ENCODE results near the gene ANXA6. TPM values are rescaled to one million over a fixed set of nuclear protein-coding genes. Genes with fewer than 3 reads are reported as not detected.

ANXA6 gene
- total RNA-seq, 1 donor = 353 TPM

- no peaks in the 10 kb centered on the region for H3K4me1 ChIP-seq (ENCODE audit: insufficient read depth, low read length)
- peaks cover 35% of the 10 kb centered on the region for H4K20me1 ChIP-seq (ENCODE audit: insufficient read depth, low read length)
- H3K27ac ChIP-seq (ENCODE audit: low read depth, low read length) = no peak overlapping the region
- H3K4me2 ChIP-seq (ENCODE audit: insufficient read depth, low read length) = no peak overlapping the region
- DNase-seq (ENCODE audit: insufficient read length, low spot score, missing footprints) = no peak
- no peaks in the 10 kb centered on the region for H3K79me2 ChIP-seq (ENCODE audit: insufficient read depth, low read length)
- no peaks in the 10 kb centered on the region for H3K9me3 ChIP-seq (ENCODE audit: low read depth, low read length)
- H3K27me3 ChIP-seq (ENCODE audit: insufficient read depth, low read length) = no peaks in the 10 kb centered on the region
- no peak overlapping the region for H2AFZ ChIP-seq (ENCODE audit: low read length)
- H3K36me3 ChIP-seq (ENCODE audit: insufficient read depth, low read length) = peaks cover 40% of the 10 kb centered on the region
- no peak overlapping the region for H3K4me3 ChIP-seq (ENCODE audit: insufficient read depth, low read length)
- no peak for TF ChIP-seq CTCF (IDR thresholded peaks at IDR 0.05; ENCODE audit: extremely low read depth, low read depth, low read length)
These were observed 102.9 kb downstream of the ANXA6 start for GRCh38 chr5:151054709-151055108.

GRCh38 chr5:151053796-151054462, 103.7 kb downstream of the ANXA6 start:
- Histone ChIP-seq H3K4me3 (ENCODE audit: insufficient read depth, low read length) (no peak overlapping the region), H3K4me2 (ENCODE audit: insufficient read depth, low read length) (no peak overlapping the region), H3K36me3 (ENCODE audit: insufficient read depth, low read length) (peaks cover 44% of the 10 kb centered on the region), H4K20me1 (ENCODE audit: insufficient read depth, low read length) (peaks cover 31% of the 10 kb centered on the region), H3K9me3 (ENCODE audit: low read depth, low read length) (no peaks in the 10 kb centered on the region), H3K79me2 (ENCODE audit: insufficient read depth, low read length) (no peaks in the 10 kb centered on the region), H3K27me3 (ENCODE audit: insufficient read depth, low read length) (no peaks in the 10 kb centered on the region), H3K4me1 (ENCODE audit: insufficient read depth, low read length) (no peaks in the 10 kb centered on the region), H3K27ac (ENCODE audit: low read depth, low read length) (no peak overlapping the region), H2AFZ (ENCODE audit: low read length) (no peak overlapping the region)
- no peak for TF ChIP-seq CTCF (IDR thresholded peaks at IDR 0.05; ENCODE audit: extremely low read depth, low read depth, low read length)
- peak; percentile 88 for DNase-seq (ENCODE audit: insufficient read length, low spot score, missing footprints)

GRCh38 chr5:151052836-151053235, 104.7 kb downstream of the ANXA6 start:
- Histone ChIP-seq H3K36me3 (ENCODE audit: insufficient read depth, low read length) (peaks cover 44% of the 10 kb centered on the region), H3K27me3 (ENCODE audit: insufficient read depth, low read length) (no peaks in the 10 kb centered on the region), H3K4me3 (ENCODE audit: insufficient read depth, low read length) (no peak overlapping the region), H2AFZ (ENCODE audit: low read length) (no peak overlapping the region), H4K20me1 (ENCODE audit: insufficient read depth, low read length) (peaks cover 30% of the 10 kb centered on the region), H3K9me3 (ENCODE audit: low read depth, low read length) (no peaks in the 10 kb centered on the region), H3K4me2 (ENCODE audit: insufficient read depth, low read length) (no peak overlapping the region), H3K27ac (ENCODE audit: low read depth, low read length) (no peak overlapping the region), H3K4me1 (ENCODE audit: insufficient read depth, low read length) (no peaks in the 10 kb centered on the region), H3K79me2 (ENCODE audit: insufficient read depth, low read length) (no peaks in the 10 kb centered on the region)
- TF ChIP-seq CTCF (IDR thresholded peaks at IDR 0.05; ENCODE audit: extremely low read depth, low read depth, low read length) = no peak
- DNase-seq (ENCODE audit: insufficient read length, low spot score, missing footprints) = no peak

- H3K4me2 ChIP-seq (ENCODE audit: insufficient read depth, low read length) = no peak overlapping the region
- no peak for DNase-seq (ENCODE audit: insufficient read length, low spot score, missing footprints)
- H3K4me1 ChIP-seq (ENCODE audit: insufficient read depth, low read length) = no peaks in the 10 kb centered on the region
- TF ChIP-seq CTCF (IDR thresholded peaks at IDR 0.05; ENCODE audit: extremely low read depth, low read depth, low read length) = no peak
- peaks cover 27% of the 10 kb centered on the region for H4K20me1 ChIP-seq (ENCODE audit: insufficient read depth, low read length)
- H2AFZ ChIP-seq (ENCODE audit: low read length) = no peak overlapping the region
- H3K4me3 ChIP-seq (ENCODE audit: insufficient read depth, low read length) = no peak overlapping the region
- peaks cover 52% of the 10 kb centered on the region for H3K36me3 ChIP-seq (ENCODE audit: insufficient read depth, low read length)
- no peaks in the 10 kb centered on the region for H3K79me2 ChIP-seq (ENCODE audit: insufficient read depth, low read length)
- H3K9me3 ChIP-seq (ENCODE audit: low read depth, low read length) = no peaks in the 10 kb centered on the region
- no peaks in the 10 kb centered on the region for H3K27me3 ChIP-seq (ENCODE audit: insufficient read depth, low read length)
- no peak overlapping the region for H3K27ac ChIP-seq (ENCODE audit: low read depth, low read length)
These were observed 105.5 kb downstream of the ANXA6 start for GRCh38 chr5:151051931-151052608.
